GM23338 (cell line): Measurements from ENCODE around the gene FNIP2.

ENCODE experiments used
- CREB1 ChIP-seq: fragments of 250-450 bp; sonication (Bioruptor Pico); IDR thresholded peaks from 2 replicates; pipeline ENCODE4 v1.5.0; 2020; ENCODE audit warnings: low read depth, mild to moderate bottlenecking, moderate library complexity
- EZH2 ChIP-seq: fragments of 200-600 bp; sonication (generic); IDR thresholded peaks from one replicate; pipeline ENCODE4 v1.8.0; 2017; ENCODE audit warnings: antibody characterized with exemption, mild to moderate bottlenecking, low read depth; ENCODE audit not compliant: unreplicated experiment
- EZH2phosphoT487 ChIP-seq: fragments of 200-600 bp; sonication (generic); IDR thresholded peaks from one replicate; pipeline ENCODE4 v1.8.1; 2018; ENCODE audit warnings: antibody characterized with exemption; ENCODE audit not compliant: unreplicated experiment
- TF ChIP-seq, protein P1 (sequence below), 2 experiments: fragments of 200-600 bp in 1 of 2; sonication (generic) in 1 of 2; conservative IDR thresholded peaks; 2 replicates each; pipeline versions ENCODE4 v1.5.1 to v1.6.1; 2016 to 2017; ENCODE audit warnings: antibody characterized with exemption in 2 of 2, low read depth in 2 of 2, mild to moderate bottlenecking in 2 of 2, moderate library complexity in 1 of 2

GRCh38 chr4:158754385-158755180 is 14.2 kb upstream of the FNIP2 start:
- TF ChIP-seq CREB1 (no peak), EZH2 (no peak), EZH2phosphoT487 (no peak)
- TF ChIP-seq, protein P1, sequence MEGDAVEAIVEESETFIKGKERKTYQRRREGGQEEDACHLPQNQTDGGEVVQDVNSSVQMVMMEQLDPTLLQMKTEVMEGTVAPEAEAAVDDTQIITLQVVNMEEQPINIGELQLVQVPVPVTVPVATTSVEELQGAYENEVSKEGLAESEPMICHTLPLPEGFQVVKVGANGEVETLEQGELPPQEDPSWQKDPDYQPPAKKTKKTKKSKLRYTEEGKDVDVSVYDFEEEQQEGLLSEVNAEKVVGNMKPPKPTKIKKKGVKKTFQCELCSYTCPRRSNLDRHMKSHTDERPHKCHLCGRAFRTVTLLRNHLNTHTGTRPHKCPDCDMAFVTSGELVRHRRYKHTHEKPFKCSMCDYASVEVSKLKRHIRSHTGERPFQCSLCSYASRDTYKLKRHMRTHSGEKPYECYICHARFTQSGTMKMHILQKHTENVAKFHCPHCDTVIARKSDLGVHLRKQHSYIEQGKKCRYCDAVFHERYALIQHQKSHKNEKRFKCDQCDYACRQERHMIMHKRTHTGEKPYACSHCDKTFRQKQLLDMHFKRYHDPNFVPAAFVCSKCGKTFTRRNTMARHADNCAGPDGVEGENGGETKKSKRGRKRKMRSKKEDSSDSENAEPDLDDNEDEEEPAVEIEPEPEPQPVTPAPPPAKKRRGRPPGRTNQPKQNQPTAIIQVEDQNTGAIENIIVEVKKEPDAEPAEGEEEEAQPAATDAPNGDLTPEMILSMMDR (conservative IDR thresholded peaks at IDR 0.05; ENCODE audit: low read depth in 2 of 2), result no peak
